22Rv1 (cell line): ENCODE data around the gene TIA1.
"Not testable (repeated sequence)": the region's sequence is repeated elsewhere in the genome, so short reads cannot be mapped to it uniquely, and the experiment has no call there.

ENCODE experiments used
- CTCF ChIP-seq: fragments of 450-650 bp; IDR thresholded peaks from 2 replicates; pipeline ENCODE4 v1.5.1; 2017; ENCODE audit warnings: mild to moderate bottlenecking
- ZFX ChIP-seq: fragments of 450-650 bp; IDR thresholded peaks from 2 replicates; pipeline ENCODE4 v1.6.1; 2017; ENCODE audit warnings: antibody characterized with exemption, borderline replicate concordance

- not testable (repeated sequence) for TF ChIP-seq CTCF, ZFX
Observed at GRCh38 chr2:70269422-70270302, 21.2 kb upstream of the TIA1 start.
